GM23338 (cell line): ENCODE measurements around the gene FBXO45. TPM values are rescaled to one million over a fixed set of nuclear protein-coding genes. Genes with fewer than 3 reads are reported as not detected.
A peak's percentile ranks its signal among the peaks of the same experiment; 100 is the strongest.

Experiments
- ATAC-seq: fragments of 200-7000 bp; cut with Tn5 transposase; 3 replicates; pipeline ENCODE4 v1.9.1; 2020
- DNase-seq: peaks from one replicate; pipeline ENCODE4 v3.0.0-alpha.2; 2015; ENCODE audit warnings: low spot score
- H2AFZ ChIP-seq: fragments of 200-600 bp; sonication (generic); 2 replicates; pipeline ENCODE4 v1.8.0; 2016; ENCODE audit warnings: antibody characterized with exemption, mild to moderate bottlenecking, moderate library complexity
- H3F3A ChIP-seq: fragments of 200-600 bp; sonication (generic); replicated peaks from 2 replicates; pipeline ENCODE4 v1.8.0; 2017; ENCODE audit warnings: antibody characterized with exemption, mixed run types, low read depth
- H3K27ac ChIP-seq: fragments of 200-600 bp; sonication (generic); 2 replicates; pipeline ENCODE4 v1.6.1; 2016; ENCODE audit warnings: low read depth
- H3K27me3 ChIP-seq: fragments of 200-600 bp; sonication (generic); 2 replicates; pipeline ENCODE4 v1.8.0; 2016; ENCODE audit warnings: mild to moderate bottlenecking, mixed run types, moderate library complexity; ENCODE audit not compliant: insufficient read depth
- H3K36me3 ChIP-seq: fragments of 200-600 bp; sonication (generic); 2 replicates; pipeline ENCODE4 v1.8.0; 2016; ENCODE audit warnings: mild to moderate bottlenecking; ENCODE audit not compliant: insufficient read depth
- H3K4me1 ChIP-seq: fragments of 200-600 bp; sonication (generic); 2 replicates; pipeline ENCODE4 v1.8.0; 2016; ENCODE audit warnings: mild to moderate bottlenecking, moderate library complexity; ENCODE audit not compliant: insufficient read depth
- H3K4me2 ChIP-seq: fragments of 200-600 bp; sonication (generic); 2 replicates; pipeline ENCODE4 v1.7.1; 2017; ENCODE audit warnings: mixed run types
- H3K4me3 ChIP-seq: fragments of 200-600 bp; sonication (generic); 2 replicates; pipeline ENCODE4 v1.6.1; 2016; ENCODE audit warnings: mixed run types
- H3K79me2 ChIP-seq: fragments of 200-600 bp; sonication (generic); replicated peaks from 2 replicates; pipeline ENCODE4 v1.8.0; 2017; ENCODE audit warnings: mild to moderate bottlenecking; ENCODE audit not compliant: insufficient read depth
- H3K9me2 ChIP-seq: fragments of 200-600 bp; sonication (generic); 2 replicates; pipeline ENCODE4 v1.8.0; 2017; ENCODE audit not compliant: insufficient read depth
- H4K20me1 ChIP-seq: fragments of 200-600 bp; sonication (generic); replicated peaks from 2 replicates; pipeline ENCODE4 v1.8.0; 2017; ENCODE audit warnings: mild to moderate bottlenecking; ENCODE audit not compliant: insufficient read depth
- H3K27ac Mint-ChIP-seq: 2 replicates; pipeline ENCODE4 v1.8.0; 2020; ENCODE audit warnings: inconsistent platforms, mild to moderate bottlenecking, moderate library complexity, mixed read lengths
- H3K27me3 Mint-ChIP-seq: 3 replicates; pipeline ENCODE4 v1.8.0; 2022; ENCODE audit warnings: low read depth, mild to moderate bottlenecking, moderate library complexity, mixed read lengths, inconsistent platforms; ENCODE audit not compliant: insufficient read depth, poor library complexity
- H3K36me3 Mint-ChIP-seq: 3 replicates; pipeline ENCODE4 v1.8.0; 2021; ENCODE audit warnings: low read depth, mild to moderate bottlenecking, inconsistent platforms, moderate library complexity, mixed read lengths
- H3K4me1 Mint-ChIP-seq: 3 replicates; pipeline ENCODE4 v1.8.0; 2020; ENCODE audit warnings: mild to moderate bottlenecking, inconsistent platforms, mixed read lengths
- H3K4me3 Mint-ChIP-seq: 3 replicates; pipeline ENCODE4 v1.8.0; 2021; ENCODE audit warnings: moderate library complexity, mild to moderate bottlenecking, inconsistent platforms, mixed read lengths
- H3K9me3 Mint-ChIP-seq: 3 replicates; pipeline ENCODE4 v1.8.0; 2020; ENCODE audit warnings: moderate library complexity, mild to moderate bottlenecking, inconsistent platforms, mixed read lengths
- CREB1 ChIP-seq: fragments of 250-450 bp; sonication (Bioruptor Pico); IDR thresholded peaks from 2 replicates; pipeline ENCODE4 v1.5.0; 2020; ENCODE audit warnings: low read depth, mild to moderate bottlenecking, moderate library complexity
- CTCF ChIP-seq, 2 experiments: fragments of 200-600 bp in 1 of 2; sonication (generic) in 1 of 2; conservative IDR thresholded peaks; 2 replicates each; pipeline versions ENCODE4 v1.5.1 to v1.6.1; 2016 to 2017; ENCODE audit warnings: antibody characterized with exemption in 2 of 2, low read depth in 2 of 2, mild to moderate bottlenecking in 2 of 2, moderate library complexity in 1 of 2
- ETS1 ChIP-seq: IDR thresholded peaks from 2 replicates; pipeline ENCODE4 v1.6.1; 2016; ENCODE audit warnings: antibody characterized with exemption
- EZH2phosphoT487 ChIP-seq: fragments of 200-600 bp; sonication (generic); IDR thresholded peaks from one replicate; pipeline ENCODE4 v1.8.1; 2018; ENCODE audit warnings: antibody characterized with exemption; ENCODE audit not compliant: unreplicated experiment
- JUNB ChIP-seq: IDR thresholded peaks from one replicate; pipeline ENCODE4 v1.6.1; 2016; ENCODE audit warnings: antibody characterized with exemption; ENCODE audit not compliant: unreplicated experiment
- POLR2AphosphoS5 ChIP-seq: IDR thresholded peaks from 2 replicates; pipeline ENCODE4 v1.6.1; 2016; ENCODE audit warnings: antibody characterized with exemption, low read depth
- REST ChIP-seq: IDR thresholded peaks from one replicate; pipeline ENCODE4 v1.6.1; 2018; ENCODE audit warnings: antibody characterized with exemption; ENCODE audit not compliant: unreplicated experiment
- ZNF114 ChIP-seq: fragments of 250-450 bp; sonication (Bioruptor Pico); IDR thresholded peaks from 2 replicates; pipeline ENCODE4 v1.5.0; 2020; ENCODE audit warnings: mild to moderate bottlenecking, moderate library complexity
- ZNF331 ChIP-seq: fragments of 250-450 bp; sonication (Bioruptor Pico); IDR thresholded peaks from 2 replicates; pipeline ENCODE4 v1.5.0; 2020; ENCODE audit warnings: low read depth, mild to moderate bottlenecking, moderate library complexity
- polyA plus RNA-seq: library from polyadenylated mRNA; unstranded; fragments of >200 nt; fragmentation: Nextera tagmentation; extraction: Ambion mirVana; gene quantifications from 2 replicates; pipeline ENCODE4 v1.2.1, GENCODE V29; 2016
- total RNA-seq: library from RNA; depleted of rRNA; stranded (reverse); fragments of >200 nt; shearing (Covaris generic); gene quantifications from 2 replicates; pipeline ENCODE4 v1.2.3, GENCODE V29; 2014

Gene FBXO45
- total and polyA plus RNA-seq, 2 experiments from 2014 or later: 10.3 to 23.7 TPM

DNA sequence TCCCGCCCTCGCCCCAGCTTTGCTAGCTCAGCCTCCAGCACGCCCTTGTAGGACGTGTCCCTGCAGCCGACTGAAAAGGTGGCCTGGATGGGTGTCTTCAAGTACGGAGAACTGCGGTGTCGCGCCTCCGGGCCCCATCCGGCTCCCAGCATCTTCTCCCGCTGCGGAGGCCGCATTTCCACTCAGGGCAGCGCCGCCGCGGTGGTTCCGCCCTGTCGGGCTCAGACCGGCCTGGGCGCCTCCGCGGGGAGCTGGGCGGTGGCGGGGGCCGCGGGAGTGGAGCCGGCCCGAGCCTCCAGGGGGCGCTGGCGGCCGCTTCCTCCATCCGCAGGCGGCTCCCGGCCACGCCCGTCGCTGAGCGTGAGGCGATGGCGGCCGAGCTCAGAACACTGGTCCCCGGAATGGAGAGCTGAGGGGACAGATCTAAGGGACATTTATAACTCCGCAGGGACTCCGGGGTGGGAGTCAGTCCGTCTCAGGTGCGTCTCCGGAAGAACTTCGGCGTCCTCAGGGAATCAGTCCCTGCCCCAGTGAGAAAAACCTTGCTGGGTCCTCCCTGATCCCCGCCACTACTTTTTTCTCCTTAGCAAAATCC is 39.7 kb upstream of the FBXO45 start:
- no peaks in the 10 kb centered on the region for H4K20me1 ChIP-seq
- peak overlapping the region; percentile 70 for H3K4me3 ChIP-seq
- H3K27ac ChIP-seq: no peak overlapping the region
- no peaks in the 10 kb centered on the region for H3K27me3 ChIP-seq
- no peaks in the 10 kb centered on the region; the same call in 1 of the 2 replicates for H3F3A ChIP-seq
- ATAC-seq: peak; percentile 91
- H3K9me3 Mint-ChIP-seq: peaks cover 20% of the 10 kb centered on the region
- H3K4me2 ChIP-seq: peak overlapping the region; percentile 84
- H3K36me3 ChIP-seq: no peaks in the 10 kb centered on the region
- H3K27me3 Mint-ChIP-seq: peaks cover 6% of the 10 kb centered on the region
- peak overlapping the region; percentile 99 for H2AFZ ChIP-seq
- TF ChIP-seq CTCF (conservative IDR thresholded peaks at IDR 0.05; ENCODE audit: low read depth in 2 of 2) (peak; percentile 61 to 72), POLR2AphosphoS5 (peak; percentile 38), ZNF114 (CRISPR knock-in tag) (no peak), JUNB (no peak), ZNF331 (CRISPR knock-in tag) (no peak), CREB1 (0 out of 2 replicates have a peak, but pooled peaks have one; percentile 11)
- peaks cover 11% of the 10 kb centered on the region for H3K36me3 Mint-ChIP-seq
- peaks cover 12% of the 10 kb centered on the region for H3K4me1 Mint-ChIP-seq
- no peaks in the 10 kb centered on the region; the same call in 1 of the 2 replicates for H3K4me1 ChIP-seq
- DNase-seq: peak; percentile 87
- H3K9me2 ChIP-seq: no peaks in the 10 kb centered on the region
- no peaks in the 10 kb centered on the region for H3K79me2 ChIP-seq
- no peak overlapping the region; the same call in 1 of the 2 replicates for H3K27ac Mint-ChIP-seq
- peak overlapping the region; percentile 62 for H3K4me3 Mint-ChIP-seq

DNA sequence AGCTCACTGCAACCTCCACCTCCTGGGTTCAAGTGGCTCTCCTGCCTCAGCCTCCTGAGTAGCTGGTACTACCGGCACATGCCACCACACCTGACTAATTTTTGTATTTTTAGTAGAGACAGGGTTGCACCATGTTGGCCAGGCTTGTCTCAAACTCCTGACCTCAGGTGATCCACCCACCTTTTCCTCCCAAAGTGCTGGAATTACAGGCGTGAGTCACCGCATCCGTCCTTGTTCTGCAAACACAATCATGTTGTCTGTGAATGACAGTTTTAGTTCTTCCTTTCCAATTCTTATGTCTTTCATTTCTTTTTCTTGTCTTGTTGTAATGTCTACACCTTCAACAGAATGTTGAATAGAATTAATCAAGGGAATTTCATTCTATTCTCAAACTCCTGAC is 37.0 kb upstream of the FBXO45 start:
- peaks cover 11% of the 10 kb centered on the region for H3K36me3 Mint-ChIP-seq
- H4K20me1 ChIP-seq: no peaks in the 10 kb centered on the region
- no peak for TF ChIP-seq EZH2phosphoT487
- no peak for TF ChIP-seq POLR2AphosphoS5
- no peak for TF ChIP-seq ETS1
- TF ChIP-seq REST: no peak

More for the DNA sequence above, 37.0 kb upstream of the FBXO45 start:
- H2AFZ ChIP-seq: no peak overlapping the region
- Mint-ChIP-seq H3K4me1 (peaks cover 13% of the 10 kb centered on the region), H3K27me3 (peaks cover 10% of the 10 kb centered on the region), H3K9me3 (peaks cover 20% of the 10 kb centered on the region), H3K27ac (no peak overlapping the region), H3K4me3 (no peak overlapping the region)
- DNase-seq (no peak), ATAC-seq (no peak)
- H3K27me3 ChIP-seq: no peaks in the 10 kb centered on the region
- H3K4me1 ChIP-seq: no peaks in the 10 kb centered on the region; the same call in 1 of the 2 replicates
- H3F3A ChIP-seq: no peaks in the 10 kb centered on the region; the same call in 1 of the 2 replicates
- no peak overlapping the region for H3K27ac ChIP-seq
- no peaks in the 10 kb centered on the region for H3K36me3 ChIP-seq
- no peaks in the 10 kb centered on the region for H3K79me2 ChIP-seq
- H3K4me3 ChIP-seq: no peak overlapping the region
- no peak overlapping the region for H3K4me2 ChIP-seq
- no peaks in the 10 kb centered on the region for H3K9me2 ChIP-seq
